Fibroblast of peridontal ligament (primary cell): ENCODE results near the gene PRR9.

ENCODE experiments used
- DNase-seq: peaks from one replicate; pipeline ENCODE4 v3.0.0-alpha.2; 2010; ENCODE audit errors: extremely low read depth

Gene PRR9

GRCh38 chr1:153265457-153265856 is 48.1 kb downstream of the PRR9 start:
- DNase-seq = no peak
